ENCODE measurements around the gene CDH4.

DNA sequence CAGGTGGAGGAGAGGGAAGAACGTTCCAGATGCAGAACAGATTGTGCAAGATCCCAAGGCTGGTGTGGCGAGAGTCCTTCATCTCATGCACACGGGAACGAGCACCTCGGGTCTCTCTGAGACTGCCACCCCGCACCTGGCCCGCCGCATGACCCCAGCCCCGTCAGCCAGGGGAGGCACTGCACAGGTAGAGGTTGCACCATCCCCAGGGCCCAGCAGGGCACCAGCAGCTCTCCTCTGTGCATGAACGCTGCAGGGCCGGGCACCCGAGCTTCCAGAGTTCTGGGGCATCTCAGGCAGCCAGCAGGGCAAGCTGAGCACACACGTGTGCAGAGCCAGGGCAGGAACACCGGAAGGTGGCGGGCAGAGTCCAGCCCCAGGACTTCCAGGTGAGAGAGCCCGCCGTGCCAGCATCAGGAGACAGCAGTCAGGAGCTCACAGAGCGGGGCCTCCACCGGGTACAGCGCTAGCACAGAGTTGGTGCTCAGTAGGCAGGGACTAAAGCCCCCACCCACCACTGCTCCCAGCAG lies 620.4 kb downstream of the CDH4 start:
- TF ChIP-seq, protein P1, sequence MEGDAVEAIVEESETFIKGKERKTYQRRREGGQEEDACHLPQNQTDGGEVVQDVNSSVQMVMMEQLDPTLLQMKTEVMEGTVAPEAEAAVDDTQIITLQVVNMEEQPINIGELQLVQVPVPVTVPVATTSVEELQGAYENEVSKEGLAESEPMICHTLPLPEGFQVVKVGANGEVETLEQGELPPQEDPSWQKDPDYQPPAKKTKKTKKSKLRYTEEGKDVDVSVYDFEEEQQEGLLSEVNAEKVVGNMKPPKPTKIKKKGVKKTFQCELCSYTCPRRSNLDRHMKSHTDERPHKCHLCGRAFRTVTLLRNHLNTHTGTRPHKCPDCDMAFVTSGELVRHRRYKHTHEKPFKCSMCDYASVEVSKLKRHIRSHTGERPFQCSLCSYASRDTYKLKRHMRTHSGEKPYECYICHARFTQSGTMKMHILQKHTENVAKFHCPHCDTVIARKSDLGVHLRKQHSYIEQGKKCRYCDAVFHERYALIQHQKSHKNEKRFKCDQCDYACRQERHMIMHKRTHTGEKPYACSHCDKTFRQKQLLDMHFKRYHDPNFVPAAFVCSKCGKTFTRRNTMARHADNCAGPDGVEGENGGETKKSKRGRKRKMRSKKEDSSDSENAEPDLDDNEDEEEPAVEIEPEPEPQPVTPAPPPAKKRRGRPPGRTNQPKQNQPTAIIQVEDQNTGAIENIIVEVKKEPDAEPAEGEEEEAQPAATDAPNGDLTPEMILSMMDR (optimal IDR thresholded peaks at IDR 0.05 in 1 of 3, IDR thresholded peaks at IDR 0.05 in 1 of 3, conservative IDR thresholded peaks at IDR 0.05 in 1 of 3; ENCODE audit: extremely low read depth in 1 of 3, insufficient read depth in 2 of 3, low read length in 3 of 3), result no peak
- no peak for TF ChIP-seq EZH2 (IDR thresholded peaks at IDR 0.05; ENCODE audit: low read length)

All from keratinocyte (primary cell).